ENCODE measurements around the gene TNIK. TPM values are rescaled to one million over a fixed set of nuclear protein-coding genes. Genes with fewer than 3 reads are reported as not detected.

TNIK gene
- total RNA-seq, 1 donor: 24.2 TPM

DNA sequence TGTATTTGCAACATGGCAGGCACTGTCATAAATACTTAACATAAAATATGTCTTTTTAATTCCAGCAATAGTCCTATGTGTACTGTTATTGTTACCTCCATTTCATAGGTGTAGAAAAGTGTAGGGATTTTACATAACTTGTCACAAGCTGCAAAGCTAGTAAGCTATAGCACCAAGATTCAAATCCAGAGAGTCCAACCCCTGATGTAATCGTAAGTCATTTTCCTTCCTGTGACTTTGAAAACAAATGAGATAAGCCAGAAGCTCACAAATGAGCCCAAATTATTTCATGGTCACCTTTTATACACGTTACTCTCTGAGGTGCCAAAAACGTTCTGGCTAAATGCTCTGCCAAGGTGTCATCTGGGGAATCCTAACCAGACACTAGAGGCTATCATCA, 23.8 kb downstream of the TNIK start:
- DNase-seq (ENCODE audit: low read depth): no peak
- TF ChIP-seq, protein P1, sequence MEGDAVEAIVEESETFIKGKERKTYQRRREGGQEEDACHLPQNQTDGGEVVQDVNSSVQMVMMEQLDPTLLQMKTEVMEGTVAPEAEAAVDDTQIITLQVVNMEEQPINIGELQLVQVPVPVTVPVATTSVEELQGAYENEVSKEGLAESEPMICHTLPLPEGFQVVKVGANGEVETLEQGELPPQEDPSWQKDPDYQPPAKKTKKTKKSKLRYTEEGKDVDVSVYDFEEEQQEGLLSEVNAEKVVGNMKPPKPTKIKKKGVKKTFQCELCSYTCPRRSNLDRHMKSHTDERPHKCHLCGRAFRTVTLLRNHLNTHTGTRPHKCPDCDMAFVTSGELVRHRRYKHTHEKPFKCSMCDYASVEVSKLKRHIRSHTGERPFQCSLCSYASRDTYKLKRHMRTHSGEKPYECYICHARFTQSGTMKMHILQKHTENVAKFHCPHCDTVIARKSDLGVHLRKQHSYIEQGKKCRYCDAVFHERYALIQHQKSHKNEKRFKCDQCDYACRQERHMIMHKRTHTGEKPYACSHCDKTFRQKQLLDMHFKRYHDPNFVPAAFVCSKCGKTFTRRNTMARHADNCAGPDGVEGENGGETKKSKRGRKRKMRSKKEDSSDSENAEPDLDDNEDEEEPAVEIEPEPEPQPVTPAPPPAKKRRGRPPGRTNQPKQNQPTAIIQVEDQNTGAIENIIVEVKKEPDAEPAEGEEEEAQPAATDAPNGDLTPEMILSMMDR (IDR thresholded peaks at IDR 0.05; ENCODE audit: insufficient read depth, low read length): no peak
- no peak overlapping the region for H3K4me3 ChIP-seq (ENCODE audit: low read depth, low read length)

DNA sequence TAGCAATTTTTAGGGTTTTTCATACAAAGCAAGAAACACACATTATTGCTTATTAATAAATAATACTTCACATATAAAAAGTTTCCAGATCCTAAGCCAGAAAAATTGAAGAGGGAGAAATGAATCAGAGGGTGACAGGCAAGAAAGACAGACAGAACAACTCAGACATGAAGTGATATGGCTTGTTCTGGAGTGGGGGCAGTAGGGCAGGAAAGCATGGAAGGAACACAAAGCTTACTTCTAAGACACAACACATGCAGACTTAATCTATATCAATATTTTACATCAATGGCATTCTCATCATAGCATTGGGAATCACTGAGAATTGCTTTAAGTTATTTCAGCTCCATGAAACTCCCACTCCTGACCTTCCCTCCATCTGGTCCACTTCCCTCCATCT, 24.4 kb downstream of the TNIK start:
- DNase-seq (ENCODE audit: low read depth): no peak
- H3K4me3 ChIP-seq (ENCODE audit: low read depth, low read length): no peak overlapping the region
- TF ChIP-seq, protein P1 (IDR thresholded peaks at IDR 0.05; ENCODE audit: insufficient read depth, low read length): no peak

DNA sequence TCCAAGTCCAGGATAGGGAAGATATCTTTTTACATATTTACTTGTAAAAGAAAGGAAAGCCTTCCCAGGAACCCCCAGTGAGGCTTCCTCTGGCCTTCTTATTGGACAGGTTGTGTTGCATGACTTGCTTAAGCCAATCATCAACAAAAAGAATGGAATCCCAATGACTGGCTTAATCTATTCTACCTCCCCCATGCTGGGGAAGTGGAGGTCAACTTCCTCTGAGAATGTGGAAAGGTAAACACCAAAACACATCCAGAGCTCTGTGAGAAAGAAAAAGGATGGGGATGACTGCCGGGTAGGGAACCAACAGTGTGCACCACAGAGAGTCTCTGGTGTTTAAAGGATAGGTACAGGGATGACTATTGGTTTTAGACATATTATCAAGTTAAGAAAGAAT, 25.1 kb downstream of the TNIK start:
- TF ChIP-seq, protein P1 (IDR thresholded peaks at IDR 0.05; ENCODE audit: insufficient read depth, low read length): no peak
- DNase-seq (ENCODE audit: low read depth): no peak
- H3K4me3 ChIP-seq (ENCODE audit: low read depth, low read length): no peak overlapping the region

DNA sequence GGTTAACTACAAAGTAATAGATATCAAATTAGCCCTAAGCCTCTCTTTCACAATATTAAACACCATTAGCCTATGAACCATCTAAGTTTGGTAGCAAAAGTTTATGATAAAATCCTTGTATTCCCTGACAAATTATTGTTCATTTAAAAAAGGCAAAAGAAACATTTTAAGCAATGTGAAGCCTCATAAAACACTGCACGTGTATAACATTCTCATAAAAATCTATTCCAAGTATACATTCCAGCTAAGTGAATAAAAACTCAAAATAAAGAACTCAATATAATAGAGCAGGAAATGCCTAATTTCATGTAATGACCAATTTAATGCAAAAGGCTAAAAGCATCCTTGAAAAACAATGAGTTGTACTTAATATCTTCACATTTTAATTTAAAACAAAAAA, 27.7 kb downstream of the TNIK start:
- DNase-seq (ENCODE audit: low read depth): no peak
- TF ChIP-seq, protein P1 (IDR thresholded peaks at IDR 0.05; ENCODE audit: insufficient read depth, low read length): no peak
- no peak overlapping the region for H3K4me3 ChIP-seq (ENCODE audit: low read depth, low read length)

DNA sequence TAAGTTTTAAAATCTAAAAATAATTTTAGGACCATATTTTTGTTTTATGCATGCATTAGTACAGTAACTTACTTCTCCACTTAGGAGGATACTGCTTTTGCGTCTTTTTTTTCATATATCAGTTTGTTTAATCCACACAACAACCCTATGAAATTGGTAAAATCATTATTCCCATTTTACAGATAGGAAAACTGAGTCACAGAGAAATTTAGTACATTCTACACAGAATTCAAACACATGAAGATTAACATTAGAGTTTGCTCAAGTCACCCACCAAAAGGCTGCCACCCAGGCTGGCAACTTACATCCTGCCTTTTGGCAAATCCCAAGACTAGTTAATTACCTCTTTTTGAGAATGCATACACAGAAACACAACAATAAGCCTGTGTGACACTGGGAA, 28.7 kb downstream of the TNIK start:
- TF ChIP-seq, protein P1 (IDR thresholded peaks at IDR 0.05; ENCODE audit: insufficient read depth, low read length): no peak
- H3K4me3 ChIP-seq (ENCODE audit: low read depth, low read length): no peak overlapping the region
- no peak for DNase-seq (ENCODE audit: low read depth)

DNA sequence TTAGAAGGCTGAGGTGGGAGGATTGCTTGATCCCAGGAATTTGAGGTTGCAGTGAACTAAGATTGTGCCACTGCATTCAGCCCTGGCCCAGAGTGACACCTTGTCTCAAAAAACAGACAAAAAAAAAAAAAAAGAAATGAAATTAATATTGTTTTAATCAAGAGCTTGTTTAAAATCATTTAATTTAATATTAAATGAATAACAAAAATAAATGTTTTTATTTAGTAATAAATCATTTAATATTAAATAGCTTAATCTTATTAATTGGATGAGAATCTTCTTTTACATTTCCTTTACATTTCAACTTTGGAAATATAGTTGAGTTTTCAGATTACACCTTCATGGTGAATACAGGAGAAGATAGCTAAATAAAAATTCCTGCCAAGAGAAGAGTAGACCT, 29.7 kb downstream of the TNIK start:
- H3K4me3 ChIP-seq (ENCODE audit: low read depth, low read length): no peak overlapping the region
- TF ChIP-seq, protein P1 (IDR thresholded peaks at IDR 0.05; ENCODE audit: insufficient read depth, low read length): no peak
- no peak for DNase-seq (ENCODE audit: low read depth)

DNA sequence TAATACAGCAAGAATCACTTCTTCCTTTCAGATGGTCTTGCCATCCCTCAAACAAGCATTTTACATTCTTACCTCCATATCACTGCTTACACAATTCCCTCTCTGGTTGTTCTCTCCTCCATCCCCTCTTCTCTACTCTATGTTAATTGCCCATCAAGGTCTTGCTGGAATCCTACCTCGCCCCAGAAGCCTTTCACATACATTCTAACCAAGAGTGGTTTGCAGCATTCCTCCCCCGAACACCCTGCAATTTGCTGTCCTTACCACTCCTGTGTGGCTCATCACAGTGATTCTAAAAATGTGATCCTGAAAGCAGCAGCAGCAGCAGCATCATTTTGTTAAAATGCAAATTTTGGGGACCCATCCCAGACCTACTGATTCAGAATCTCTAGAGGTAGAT, 30.6 kb downstream of the TNIK start:
- no peak for DNase-seq (ENCODE audit: low read depth)
- TF ChIP-seq, protein P1 (IDR thresholded peaks at IDR 0.05; ENCODE audit: insufficient read depth, low read length): no peak
- H3K4me3 ChIP-seq (ENCODE audit: low read depth, low read length): no peak overlapping the region

All from fibroblast of the aortic adventitia (primary cell).